Transverse colon (tissue), 4 donors: ENCODE results near the gene TSR3. TPM values are rescaled to one million over a fixed set of nuclear protein-coding genes. Genes with fewer than 3 reads are reported as not detected.

Experiments used
- DNase-seq: peaks from one replicate; pipeline ENCODE4 v3.0.0-alpha.2; 2019
- H3K27ac ChIP-seq, 4 donors: fragments of 200-600 bp; sonication (generic); 2 replicates each; pipeline ENCODE4 v1.5.1; 2016 to 2018; ENCODE audit warnings: inconsistent platforms in 4 of 4
- H3K27me3 ChIP-seq: fragments of 200-600 bp; sonication (generic); 2 replicates; pipeline ENCODE4 v1.5.1; 2017; ENCODE audit warnings: inconsistent platforms
- H3K36me3 ChIP-seq, 4 donors: fragments of 200-600 bp; sonication (generic); 2 replicates each; pipeline ENCODE4 v1.5.1; 2017 to 2019; ENCODE audit warnings: inconsistent platforms in 4 of 4
- H3K4me1 ChIP-seq, 4 donors: fragments of 200-600 bp; sonication (generic); 2 replicates each; pipeline ENCODE4 v1.5.1; 2017 to 2020; ENCODE audit warnings: inconsistent platforms in 4 of 4
- H3K4me3 ChIP-seq, 4 donors: fragments of 200-600 bp; sonication (generic); 1 replicate in 1 of 4; 2 replicates in 3 of 4; pipeline versions ENCODE4 v1.5.1 to v1.6.1; 2017 to 2019; ENCODE audit warnings: inconsistent platforms in 4 of 4
- H3K9me3 ChIP-seq, 2 donors: fragments of 200-600 bp; sonication (generic); 2 replicates each; pipeline ENCODE4 v1.5.1; 2017 to 2019; ENCODE audit warnings: inconsistent platforms in 2 of 2
- CTCF ChIP-seq, 5 experiments: fragments of 200-600 bp in 3 of 5; fragments of 450-650 bp in 2 of 5; sonication (generic) in 3 of 5; IDR thresholded peaks; 1 replicate in 2 of 5; 2 replicates in 3 of 5; pipeline ENCODE4 v1.5.1; 2016 to 2017; ENCODE audit warnings: antibody characterized with exemption in 5 of 5, inconsistent platforms in 3 of 5, mild to moderate bottlenecking in 2 of 5, moderate library complexity in 1 of 5
- EP300 ChIP-seq: sonication (generic); formaldehyde crosslinking; IDR thresholded peaks from one replicate; pipeline ENCODE4 v1.6.1; 2017; ENCODE audit warnings: antibody characterized with exemption, low read depth
- POLR2A ChIP-seq: fragments of 450-650 bp; IDR thresholded peaks from one replicate; pipeline ENCODE4 v1.6.1; 2016; ENCODE audit warnings: antibody characterized with exemption, mild to moderate bottlenecking, moderate library complexity
- POLR2AphosphoS5 ChIP-seq, 3 donors: sonication (generic); formaldehyde crosslinking; IDR thresholded peaks; one replicate each; pipeline ENCODE4 v1.6.1; 2016; ENCODE audit warnings: antibody characterized with exemption in 3 of 3
- WGBS, 2 donors: methylation state at CpG; one replicate each; pipeline ENCODE4 v1.1.5; 2018; ENCODE audit warnings: low coverage in 1 of 2; 5-methylcytosine and 5-hydroxymethylcytosine counted together
- in situ Hi-C, 4 donors: fragments of 200-750 bp; cut with MboI; loops; one replicate each; pipeline versions ENCODE4 v1.15.0 to v1.15.1; 2017; ENCODE audit warnings: low sequenced_read_pairs in 3 of 4, low pct_ligation_motif_present in 1 of 4, low pct_unique_long_range_greater_than_20kb in 1 of 4
- intact Hi-C: fragments of 100-400 bp; cut with DNase I; formaldehyde crosslinking; loops from one replicate; pipeline ENCODE4 v1.15.1; 2023; ENCODE audit warnings: low total_unique reads
- total RNA-seq, 4 donors: library from RNA; depleted of rRNA; stranded (reverse); fragments of >200 nt; gene quantifications; one replicate each; pipeline ENCODE4 v1.1.0, GENCODE V29; 2016

The TSR3 gene
- total RNA-seq, 4 donors from 2014 or later, result 56.4 to 135 (median 75.3) TPM

GRCh38 chr16:1397779-1398178 is 46.1 kb upstream of the TSR3 start:
- peaks cover 0 to 44% (median 16%) of the 10 kb centered on the region in 4 donors for H3K36me3 ChIP-seq
- H3K27ac ChIP-seq, result no peak overlapping the region
- DNase-seq, result no peak
- H3K27me3 ChIP-seq, result no peaks in the 10 kb centered on the region
- H3K9me3 ChIP-seq, result no peaks in the 10 kb centered on the region
- TF ChIP-seq POLR2A (no peak), POLR2AphosphoS5 (IDR thresholded peaks at IDR 0.05) (no peak), EP300 (no peak), CTCF (IDR thresholded peaks at IDR 0.05) (no peak)
- in situ Hi-C loops (no loop called here), intact Hi-C loops (no loop called here)
- no peaks in the 10 kb centered on the region for H3K4me1 ChIP-seq
- WGBS, 2 donors, result 92 to 100% methylated on average over 2 to 17 of the region's 21 CpGs
- H3K4me3 ChIP-seq, result no peak overlapping the region

GRCh38 chr16:1395444-1396031 is 43.9 kb upstream of the TSR3 start:
- WGBS, 2 donors, result 77 to 83% methylated on average over 1 to 19 of the region's 22 CpGs
- H3K4me3 ChIP-seq, result no peak overlapping the region
- no peak for TF ChIP-seq CTCF (IDR thresholded peaks at IDR 0.05)
- TF ChIP-seq POLR2AphosphoS5 (IDR thresholded peaks at IDR 0.05), result no peak
- TF ChIP-seq EP300, result no peak
- no peak for TF ChIP-seq POLR2A
- in situ Hi-C loops (no loop called here), intact Hi-C loops (no loop called here)
- peaks cover 0 to 28% (median 10%) of the 10 kb centered on the region in 4 donors for H3K36me3 ChIP-seq
- no peak overlapping the region for H3K27ac ChIP-seq
- H3K27me3 ChIP-seq, result no peaks in the 10 kb centered on the region
- no peak for DNase-seq
- H3K9me3 ChIP-seq, result no peaks in the 10 kb centered on the region
- H3K4me1 ChIP-seq, result no peaks in the 10 kb centered on the region

DNA sequence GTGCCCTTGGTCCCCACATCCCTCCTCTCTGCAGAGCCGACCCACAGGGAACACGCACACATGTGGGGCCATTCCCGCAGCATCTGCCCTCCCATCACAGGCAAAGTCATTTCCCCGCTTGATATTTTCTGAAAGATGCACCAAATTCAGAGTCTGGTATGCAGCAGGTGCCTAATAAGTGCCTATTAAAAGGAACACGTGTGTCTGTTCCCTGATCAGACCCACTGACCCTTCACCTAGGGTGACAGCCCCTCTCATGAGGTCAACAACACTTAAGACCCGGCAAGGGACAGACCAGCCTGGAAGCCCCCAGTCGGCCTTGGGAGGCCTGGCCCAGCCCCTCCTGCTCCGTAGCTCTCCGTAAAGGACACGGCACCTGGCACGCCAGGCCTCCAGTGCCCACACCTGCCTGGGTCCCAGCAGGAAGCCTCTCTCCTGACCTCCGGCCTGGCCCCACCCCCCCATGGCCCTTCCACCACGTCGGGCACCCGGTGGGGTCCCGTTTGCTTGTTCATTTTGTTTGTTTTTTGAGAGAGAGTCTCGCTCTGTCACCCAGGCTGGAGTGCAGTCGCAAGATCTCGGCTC is 42.8 kb upstream of the TSR3 start:
- in situ Hi-C loops, result no loop called here
- Histone ChIP-seq H3K27me3 (no peaks in the 10 kb centered on the region), H3K9me3 (no peaks in the 10 kb centered on the region), H3K36me3 (peaks cover 0 to 35% (median 13%) of the 10 kb centered on the region in 4 donors), H3K4me1 (no peaks in the 10 kb centered on the region), H3K27ac (no peak overlapping the region), H3K4me3 (no peak overlapping the region)
- TF ChIP-seq CTCF (IDR thresholded peaks at IDR 0.05) (no peak), EP300 (no peak), POLR2AphosphoS5 (IDR thresholded peaks at IDR 0.05) (no peak)
- no peak for DNase-seq
- intact Hi-C loops, result no loop called here
- WGBS, 2 donors, result 87% methylated on average over 19 of the region's 19 CpGs; no CpG with 5 or more reads in 1 of the 2 donors

- Histone ChIP-seq H3K27me3 (no peaks in the 10 kb centered on the region), H3K4me1 (no peaks in the 10 kb centered on the region), H3K4me3 (no peak overlapping the region), H3K36me3 (peaks cover 0 to 28% (median 13%) of the 10 kb centered on the region in 4 donors), H3K27ac (no peak overlapping the region), H3K9me3 (no peaks in the 10 kb centered on the region)
- in situ Hi-C loops (no loop called here), intact Hi-C loops (no loop called here)
- 80 to 91% methylated on average over 1 to 19 of the region's 21 CpGs for WGBS, 2 donors
- DNase-seq, result no peak
- TF ChIP-seq CTCF (IDR thresholded peaks at IDR 0.05) (no peak), POLR2A (no peak), POLR2AphosphoS5 (IDR thresholded peaks at IDR 0.05) (no peak), EP300 (no peak)
Observed at GRCh38 chr16:1393613-1394176, 42.0 kb upstream of the TSR3 start.
